ENCODE measurements around the gene COPS8. TPM values are rescaled to one million over a fixed set of nuclear protein-coding genes. Genes with fewer than 3 reads are reported as not detected.

Gene COPS8
- total RNA-seq, 1 donor from 2014 or later, result 67.5 TPM

DNA sequence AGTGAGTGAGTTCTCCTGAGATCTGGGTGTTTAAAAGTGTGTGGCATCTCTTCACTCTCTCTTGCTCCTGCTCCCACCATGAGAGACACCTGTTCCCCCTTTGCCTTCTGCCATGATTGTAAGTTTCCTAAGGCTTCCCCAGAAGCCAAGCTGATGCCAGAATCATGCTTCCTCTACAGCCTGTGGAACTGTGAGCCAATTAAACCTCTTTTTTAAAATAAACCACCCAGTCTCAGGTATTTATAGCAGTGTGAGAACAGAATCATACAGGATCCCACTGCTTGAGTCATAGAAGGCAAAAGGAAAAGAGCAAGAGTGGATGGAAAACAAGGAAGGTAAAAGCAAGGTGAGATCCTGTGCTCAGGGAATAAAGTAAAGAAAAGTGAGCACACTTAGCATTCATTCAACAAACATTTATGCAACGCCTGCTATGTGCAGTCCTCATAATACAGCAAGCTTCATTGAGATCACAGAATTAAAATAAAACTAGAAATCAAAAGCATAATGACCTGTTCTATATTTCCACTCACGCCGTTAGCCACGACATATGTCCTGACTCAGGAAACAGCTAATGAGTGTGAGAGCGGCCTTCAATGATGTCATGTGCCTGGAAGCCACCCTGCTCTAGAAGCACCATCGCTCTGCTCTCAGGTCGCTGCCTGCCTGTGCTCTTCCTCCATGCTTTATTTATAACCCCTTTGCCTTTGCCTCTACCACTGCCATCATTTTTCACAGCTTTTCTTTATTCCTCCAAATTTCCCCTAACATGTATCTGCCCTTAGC, 11.3 kb upstream of the COPS8 start:
- no peak overlapping the region for H3K4me3 Mint-ChIP-seq
- no peaks in the 10 kb centered on the region for H3K4me1 Mint-ChIP-seq
- no peak overlapping the region for H3K27ac Mint-ChIP-seq
- H3K36me3 Mint-ChIP-seq (ENCODE audit: low read depth), result no peaks in the 10 kb centered on the region
- intact Hi-C loops (cut with micrococcal nuclease), result loop anchor here (5.0 to 10.0 kb wide), 3 partner anchors 507 to 1300 kb away; partner anchors contain the start of gene ACKR3
- no peaks in the 10 kb centered on the region for H3K27me3 Mint-ChIP-seq
- no peak for DNase-seq
- H3K9me3 Mint-ChIP-seq, result no peaks in the 10 kb centered on the region

DNA sequence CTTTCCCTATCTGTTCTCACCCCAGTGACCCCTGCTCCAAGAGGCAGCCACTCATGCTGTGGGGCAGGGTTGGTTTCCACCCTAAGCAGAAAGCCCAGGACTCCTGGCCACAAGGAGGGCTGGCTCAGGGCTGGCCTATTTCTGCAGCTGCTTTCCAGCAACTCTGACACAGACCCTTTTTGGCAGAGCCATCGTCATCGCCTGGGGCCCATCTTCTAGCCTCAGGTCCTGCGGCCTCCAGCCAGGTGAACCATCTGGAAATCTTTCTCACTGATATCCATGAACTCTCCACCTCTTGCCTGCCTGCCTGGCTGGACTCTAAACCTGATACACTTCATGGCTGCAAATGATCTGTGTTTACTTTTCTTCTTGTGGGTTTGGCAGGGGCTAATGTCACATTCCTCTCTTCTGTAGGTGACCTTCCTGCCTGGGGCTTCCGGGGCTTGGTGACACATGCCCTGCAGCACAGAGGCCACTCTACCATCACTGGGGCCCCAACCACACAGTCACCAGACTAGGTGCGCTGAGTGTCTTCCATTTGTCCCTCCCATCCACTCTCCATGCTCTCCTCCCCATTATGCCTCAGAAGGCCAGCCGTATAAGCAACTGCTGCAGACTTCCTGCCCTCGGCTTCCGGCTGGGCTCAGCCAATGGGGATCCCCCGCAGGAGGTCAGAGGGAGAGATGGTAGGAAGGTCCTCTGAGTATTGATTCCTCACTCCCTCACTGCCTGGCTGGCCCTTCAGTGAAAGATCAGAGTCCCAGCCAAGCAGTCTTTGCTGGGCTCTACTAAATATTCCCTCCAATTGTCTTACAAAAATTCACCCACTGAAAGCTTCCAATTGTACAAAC, 9.7 kb upstream of the COPS8 start:
- Mint-ChIP-seq H3K4me1 (no peaks in the 10 kb centered on the region), H3K9me3 (no peaks in the 10 kb centered on the region), H3K36me3 (ENCODE audit: low read depth) (no peaks in the 10 kb centered on the region), H3K27ac (no peak overlapping the region), H3K27me3 (no peaks in the 10 kb centered on the region), H3K4me3 (no peak overlapping the region)
- no peak for DNase-seq
- intact Hi-C loops (cut with micrococcal nuclease), result loop anchor here (10.0 kb wide), 1 partner anchor 1301 kb away; no protein-coding TSS in a partner anchor

DNA sequence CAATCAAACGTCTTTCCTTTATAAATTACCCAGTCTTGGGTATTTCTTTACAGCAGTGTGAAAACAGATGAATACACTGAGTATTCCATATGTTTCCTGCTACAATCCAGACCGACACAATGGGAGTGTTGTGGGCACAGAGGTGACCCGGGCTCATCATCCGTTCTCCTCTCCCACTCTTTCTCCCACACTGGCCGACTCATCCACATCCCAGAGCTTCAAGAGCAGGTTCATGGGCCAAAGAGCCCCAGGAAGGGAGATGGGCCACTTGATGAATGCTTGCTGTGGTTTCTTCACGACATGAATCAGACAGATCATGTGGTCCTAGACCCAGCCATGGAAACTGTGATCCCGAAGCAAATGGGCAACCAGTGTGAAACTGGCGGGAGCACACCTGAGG, 4.1 kb upstream of the COPS8 start:
- no peak for DNase-seq
- no peak overlapping the region for H3K27ac Mint-ChIP-seq
- H3K4me3 Mint-ChIP-seq, result no peak overlapping the region
- peaks cover 13% of the 10 kb centered on the region for H3K4me1 Mint-ChIP-seq
- intact Hi-C loops (cut with micrococcal nuclease), result no loop called here
- H3K9me3 Mint-ChIP-seq, result no peaks in the 10 kb centered on the region
- H3K36me3 Mint-ChIP-seq (ENCODE audit: low read depth), result peaks cover 3% of the 10 kb centered on the region
- no peaks in the 10 kb centered on the region for H3K27me3 Mint-ChIP-seq

DNA sequence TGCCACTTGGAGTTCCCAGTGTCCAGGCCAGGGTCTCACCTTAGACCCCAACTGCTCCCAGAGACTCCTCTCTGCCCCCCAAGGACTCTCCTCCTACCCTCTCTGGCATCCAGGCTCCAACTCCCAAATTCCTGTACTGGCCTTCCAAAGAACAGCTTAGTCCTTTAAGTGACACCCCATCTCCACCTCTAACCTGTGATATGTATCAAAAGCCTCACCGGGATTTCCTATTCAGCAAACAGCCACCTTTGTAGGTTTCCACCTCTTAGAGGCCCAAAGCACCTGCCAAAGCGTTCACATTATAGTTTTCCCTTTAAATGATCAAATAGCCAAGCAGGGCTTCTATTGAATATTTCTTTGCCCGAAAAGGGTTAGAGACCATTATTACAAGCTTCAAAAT, 2.7 kb upstream of the COPS8 start:
- no peak overlapping the region for H3K4me3 Mint-ChIP-seq
- no peak overlapping the region for H3K27ac Mint-ChIP-seq
- H3K4me1 Mint-ChIP-seq, result peaks cover 17% of the 10 kb centered on the region
- peaks cover 3% of the 10 kb centered on the region for H3K36me3 Mint-ChIP-seq (ENCODE audit: low read depth)
- no peak for DNase-seq
- intact Hi-C loops (cut with micrococcal nuclease), result no loop called here
- H3K9me3 Mint-ChIP-seq, result no peaks in the 10 kb centered on the region
- H3K27me3 Mint-ChIP-seq, result no peaks in the 10 kb centered on the region

DNA sequence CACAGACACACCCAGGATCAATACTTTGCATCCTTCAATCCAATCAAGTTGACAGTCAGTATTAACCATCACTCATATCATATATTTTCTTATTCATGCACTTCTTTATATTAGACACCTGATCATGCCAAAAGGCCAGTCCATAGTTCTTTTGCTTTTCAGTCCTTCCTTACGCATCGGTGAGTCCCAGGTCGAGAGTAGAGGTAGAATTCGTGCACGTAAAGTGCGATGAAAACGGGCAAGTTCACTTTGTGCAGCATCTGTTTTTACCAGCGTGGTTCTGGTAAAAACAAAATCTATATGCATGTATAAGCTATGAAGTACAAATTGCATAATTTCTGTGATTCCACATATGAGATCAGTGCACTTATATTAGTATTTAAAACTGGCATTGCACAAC, 1.2 kb upstream of the COPS8 start:
- Mint-ChIP-seq H3K4me1 (peaks cover 17% of the 10 kb centered on the region), H3K27me3 (no peaks in the 10 kb centered on the region), H3K4me3 (peak overlapping the region; percentile 100), H3K36me3 (ENCODE audit: low read depth) (peaks cover 3% of the 10 kb centered on the region), H3K27ac (no peak overlapping the region), H3K9me3 (no peaks in the 10 kb centered on the region)
- intact Hi-C loops (cut with micrococcal nuclease), result no loop called here
- DNase-seq, result no peak

DNA sequence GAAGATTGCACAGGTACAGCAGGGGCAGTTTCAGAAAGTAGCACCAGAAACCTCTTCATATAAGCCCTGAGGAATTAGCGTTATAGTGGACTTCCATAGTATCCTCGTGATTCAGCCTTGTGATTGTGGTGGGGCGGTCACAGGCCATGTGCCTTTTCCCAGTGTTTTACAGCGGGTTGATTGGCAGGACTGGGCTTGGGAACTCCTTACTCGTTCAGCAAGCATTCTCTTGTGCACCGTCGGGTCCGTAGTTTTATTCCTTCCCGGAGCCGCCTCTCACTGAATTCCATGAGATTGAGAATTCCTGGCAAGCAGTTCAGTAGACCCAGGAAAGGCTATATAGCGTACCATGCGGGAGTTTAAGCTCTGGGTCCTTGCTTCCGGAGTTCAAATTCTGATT, 5.2 kb downstream of the COPS8 start:
- no peaks in the 10 kb centered on the region for H3K9me3 Mint-ChIP-seq
- no peak for DNase-seq
- intact Hi-C loops (cut with micrococcal nuclease), result no loop called here
- no peak overlapping the region for H3K27ac Mint-ChIP-seq
- no peaks in the 10 kb centered on the region for H3K27me3 Mint-ChIP-seq
- peaks cover 9% of the 10 kb centered on the region for H3K4me1 Mint-ChIP-seq
- H3K36me3 Mint-ChIP-seq (ENCODE audit: low read depth), result peaks cover 14% of the 10 kb centered on the region
- H3K4me3 Mint-ChIP-seq, result no peak overlapping the region

DNA sequence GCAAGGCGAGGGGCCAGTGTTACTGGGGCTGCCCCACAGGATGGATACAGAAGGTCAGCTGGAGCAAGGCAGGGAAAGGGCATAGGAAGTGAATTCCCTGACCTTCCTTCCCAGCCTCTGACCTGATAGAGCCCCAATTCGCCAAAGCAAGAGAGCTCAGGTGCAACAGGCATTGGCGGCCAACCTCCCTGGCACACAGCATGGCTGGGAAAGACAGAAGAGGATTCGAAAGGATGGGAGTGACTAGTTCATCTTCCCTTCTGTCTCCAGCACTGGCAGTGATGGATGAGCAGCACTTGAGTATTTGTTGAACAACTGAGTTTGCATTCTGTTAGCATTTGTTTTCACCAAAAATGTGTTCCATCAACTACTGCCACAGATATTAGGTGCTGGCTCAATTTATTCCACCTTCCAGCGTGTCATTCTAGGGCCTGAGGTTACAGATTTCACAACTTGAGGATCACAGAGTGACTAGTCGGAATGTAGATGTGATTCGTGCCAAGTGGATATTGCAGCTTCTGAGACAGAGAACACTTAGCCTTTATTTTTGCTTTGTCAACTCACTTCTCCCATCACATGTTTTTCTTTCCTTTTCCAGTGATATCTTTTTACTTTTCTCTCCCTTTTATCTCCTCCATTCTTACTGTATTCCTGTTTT, 6.2 kb downstream of the COPS8 start:
- peaks cover 9% of the 10 kb centered on the region for H3K4me1 Mint-ChIP-seq
- H3K27me3 Mint-ChIP-seq, result no peaks in the 10 kb centered on the region
- H3K36me3 Mint-ChIP-seq (ENCODE audit: low read depth), result peaks cover 20% of the 10 kb centered on the region
- no peak for DNase-seq
- no peak overlapping the region for H3K27ac Mint-ChIP-seq
- no peak overlapping the region for H3K4me3 Mint-ChIP-seq
- H3K9me3 Mint-ChIP-seq, result no peaks in the 10 kb centered on the region
- intact Hi-C loops (cut with micrococcal nuclease), result no loop called here

DNA sequence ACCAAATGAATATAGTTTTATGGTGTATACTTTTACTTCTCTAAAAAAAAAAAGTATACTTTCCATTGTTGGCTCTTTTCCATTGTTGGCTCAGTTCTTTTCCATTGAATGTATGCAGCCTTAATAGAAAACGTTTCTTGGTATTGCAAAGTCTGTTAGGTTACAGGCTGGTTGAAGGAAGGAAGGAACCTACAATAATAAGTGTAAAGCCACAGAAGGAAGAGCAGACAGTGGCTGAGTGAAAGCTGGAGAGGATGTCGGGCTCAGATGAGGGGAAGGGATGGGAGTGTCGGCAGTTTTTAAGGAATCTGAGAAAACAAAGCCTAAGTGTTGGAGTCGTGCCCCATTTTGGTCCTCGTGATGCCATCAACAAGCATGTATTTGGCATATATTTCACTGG, 6.8 kb downstream of the COPS8 start:
- H3K27ac Mint-ChIP-seq, result no peak overlapping the region
- DNase-seq, result no peak
- H3K4me3 Mint-ChIP-seq, result no peak overlapping the region
- peaks cover 24% of the 10 kb centered on the region for H3K36me3 Mint-ChIP-seq (ENCODE audit: low read depth)
- peaks cover 8% of the 10 kb centered on the region for H3K4me1 Mint-ChIP-seq
- intact Hi-C loops (cut with micrococcal nuclease), result no loop called here
- H3K9me3 Mint-ChIP-seq, result no peaks in the 10 kb centered on the region
- H3K27me3 Mint-ChIP-seq, result no peaks in the 10 kb centered on the region

DNA sequence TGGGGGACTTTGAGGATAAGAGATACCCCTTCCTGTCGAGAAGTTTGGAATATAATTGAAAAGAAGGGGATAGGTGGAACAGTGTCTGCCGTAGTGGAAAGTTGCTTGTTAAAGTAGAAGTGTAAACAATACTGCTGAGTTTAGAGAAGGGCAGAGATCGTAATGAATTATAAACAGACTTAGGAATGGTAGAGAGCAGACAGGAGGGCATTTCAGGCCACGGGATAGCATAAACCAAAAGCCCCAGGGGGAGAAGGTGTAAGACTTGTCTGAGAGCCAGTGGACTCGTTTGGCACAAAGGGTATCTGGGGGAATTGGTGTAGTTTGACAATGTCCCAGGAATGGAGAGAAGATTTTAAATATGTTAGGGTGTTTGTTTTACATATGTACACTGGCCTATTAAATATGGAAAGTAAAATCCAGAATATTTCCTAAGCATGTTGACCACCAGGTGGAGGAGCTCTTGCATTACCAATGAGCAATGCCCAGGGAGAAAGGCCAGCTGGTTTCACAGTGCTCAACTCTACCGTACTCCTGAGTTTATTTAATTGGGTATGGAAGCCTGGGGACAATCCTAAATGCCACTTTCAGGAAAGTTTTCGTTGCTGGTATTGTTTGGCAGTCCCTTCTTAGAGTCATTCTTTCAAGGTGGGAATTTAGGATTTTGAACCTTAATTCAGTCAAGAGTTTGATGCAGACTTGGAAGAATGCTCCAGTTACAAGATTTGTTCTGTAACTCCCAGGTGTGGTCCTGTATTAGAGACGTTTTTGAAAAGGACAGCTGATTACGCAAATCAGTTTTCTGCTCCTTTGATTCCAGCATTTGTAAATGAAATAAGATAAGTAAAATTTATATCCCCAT, 7.5 kb downstream of the COPS8 start:
- H3K4me1 Mint-ChIP-seq, result peaks cover 6% of the 10 kb centered on the region
- no peaks in the 10 kb centered on the region for H3K27me3 Mint-ChIP-seq
- no peak overlapping the region for H3K27ac Mint-ChIP-seq
- H3K36me3 Mint-ChIP-seq (ENCODE audit: low read depth), result peaks cover 28% of the 10 kb centered on the region
- no peaks in the 10 kb centered on the region for H3K9me3 Mint-ChIP-seq
- no peak overlapping the region for H3K4me3 Mint-ChIP-seq
- intact Hi-C loops (cut with micrococcal nuclease), result no loop called here
- DNase-seq, result no peak

DNA sequence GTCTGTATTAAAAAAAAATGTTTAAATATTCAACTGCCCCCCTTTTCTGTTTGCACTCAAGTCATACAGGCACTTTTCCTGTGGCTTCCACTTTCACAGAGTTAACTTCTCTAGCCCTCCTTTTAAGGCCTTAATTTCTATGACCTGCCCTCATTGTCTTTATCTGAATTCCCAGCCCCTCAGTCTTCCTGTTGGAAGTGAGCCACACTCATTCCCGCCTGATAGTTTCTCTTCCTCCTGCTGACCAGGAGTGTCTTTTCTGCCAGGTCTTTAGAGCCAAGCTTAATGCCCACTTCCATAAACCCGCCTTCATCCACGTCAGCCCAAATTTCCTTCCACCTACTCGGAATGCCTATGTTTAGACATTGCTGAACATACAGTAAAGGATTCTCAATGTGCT, 10.5 kb downstream of the COPS8 start:
- peaks cover 6% of the 10 kb centered on the region for H3K4me1 Mint-ChIP-seq
- intact Hi-C loops (cut with micrococcal nuclease), result no loop called here
- H3K36me3 Mint-ChIP-seq (ENCODE audit: low read depth), result peaks cover 47% of the 10 kb centered on the region
- no peak overlapping the region for H3K27ac Mint-ChIP-seq
- H3K27me3 Mint-ChIP-seq, result no peaks in the 10 kb centered on the region
- no peak overlapping the region for H3K4me3 Mint-ChIP-seq
- no peak for DNase-seq
- H3K9me3 Mint-ChIP-seq, result no peaks in the 10 kb centered on the region

DNA sequence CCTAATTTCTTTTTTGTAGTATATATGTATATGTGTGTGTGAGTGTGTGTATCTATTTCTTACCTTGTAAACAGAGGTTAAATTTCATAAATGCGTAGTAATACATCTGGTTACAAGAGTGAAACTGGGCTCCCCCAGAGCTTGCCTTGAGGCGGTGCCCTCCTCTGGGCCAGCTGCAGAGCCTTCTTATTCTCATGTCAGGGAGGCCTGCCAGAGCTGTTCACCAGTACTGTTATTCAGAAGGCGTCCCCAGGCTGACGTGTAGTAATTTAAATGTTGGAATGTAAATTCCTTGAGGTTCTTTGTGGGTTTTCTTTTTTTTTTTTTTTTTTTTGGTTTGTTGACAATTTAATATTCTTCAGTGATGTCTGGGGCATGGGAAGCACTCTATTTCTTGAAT, 11.2 kb downstream of the COPS8 start:
- Mint-ChIP-seq H3K4me3 (no peak overlapping the region), H3K9me3 (no peaks in the 10 kb centered on the region), H3K36me3 (ENCODE audit: low read depth) (peaks cover 50% of the 10 kb centered on the region), H3K27ac (no peak overlapping the region), H3K27me3 (no peaks in the 10 kb centered on the region), H3K4me1 (peaks cover 6% of the 10 kb centered on the region)
- DNase-seq, result no peak
- intact Hi-C loops (cut with micrococcal nuclease), result no loop called here

DNA sequence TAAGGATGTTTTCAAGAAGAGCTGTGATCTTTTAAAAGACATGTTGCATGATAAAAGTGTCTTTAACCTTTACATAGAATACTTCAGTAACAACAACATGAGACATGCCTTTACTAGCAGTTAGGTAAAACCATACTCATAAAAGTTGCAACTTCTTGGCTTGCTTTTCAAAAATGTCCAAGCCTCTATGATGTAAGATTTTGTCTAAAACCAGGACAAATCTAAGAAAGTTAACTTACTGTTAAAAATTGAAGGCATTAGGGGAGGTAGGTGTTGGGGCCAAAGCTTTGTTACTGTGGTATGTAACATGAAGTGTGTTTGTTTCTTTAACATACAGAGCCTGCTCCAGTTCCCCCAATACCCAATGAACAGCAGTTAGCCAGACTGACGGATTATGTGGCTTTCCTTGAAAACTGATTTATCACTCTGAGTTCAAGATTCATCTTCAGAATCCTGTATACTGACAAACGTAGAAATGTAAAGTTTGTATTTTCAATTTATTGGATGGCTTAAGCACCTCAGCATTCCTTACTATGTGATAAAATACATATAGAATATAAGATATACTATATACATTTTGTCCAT, 11.7 kb downstream of the COPS8 start:
- DNase-seq, result no peak
- H3K36me3 Mint-ChIP-seq (ENCODE audit: low read depth), result peaks cover 50% of the 10 kb centered on the region
- no peak overlapping the region for H3K4me3 Mint-ChIP-seq
- H3K27ac Mint-ChIP-seq, result no peak overlapping the region
- H3K4me1 Mint-ChIP-seq, result peaks cover 6% of the 10 kb centered on the region
- intact Hi-C loops (cut with micrococcal nuclease), result no loop called here
- no peaks in the 10 kb centered on the region for H3K9me3 Mint-ChIP-seq
- H3K27me3 Mint-ChIP-seq, result no peaks in the 10 kb centered on the region
